RCC 7860 (cell line): ENCODE results near the gene CRYBA1.

Source experiments
- DNase-seq: peaks from one replicate; pipeline ENCODE4 v3.0.0-alpha.2; 2015; ENCODE audit warnings: low spot score
- FAIRE-seq: peaks from 2 replicates; lab custom pipeline; 2012; peaks lifted over from hg19 to GRCh38; lab: Jason Lieb, UNC

Gene CRYBA1

DNA sequence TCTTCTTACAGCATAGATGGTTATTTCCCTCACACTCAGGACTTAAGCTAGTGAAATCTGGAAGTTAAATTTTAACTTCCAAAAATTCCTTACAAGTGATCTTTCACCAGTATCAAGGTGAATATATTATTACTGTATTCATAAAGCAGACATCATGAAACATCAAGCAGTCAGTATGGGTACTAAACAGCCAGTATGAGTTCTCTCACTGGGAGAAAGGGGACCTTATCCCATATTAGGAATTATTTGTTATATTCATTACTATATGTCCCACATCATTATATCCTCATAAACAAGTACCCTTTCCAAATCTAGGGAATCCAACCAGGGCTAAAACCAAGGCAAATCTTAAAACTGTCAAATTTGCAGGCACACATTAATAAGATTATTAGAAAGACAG, 32.0 kb downstream of the CRYBA1 start:
- no peak for FAIRE-seq
- DNase-seq = no peak

DNA sequence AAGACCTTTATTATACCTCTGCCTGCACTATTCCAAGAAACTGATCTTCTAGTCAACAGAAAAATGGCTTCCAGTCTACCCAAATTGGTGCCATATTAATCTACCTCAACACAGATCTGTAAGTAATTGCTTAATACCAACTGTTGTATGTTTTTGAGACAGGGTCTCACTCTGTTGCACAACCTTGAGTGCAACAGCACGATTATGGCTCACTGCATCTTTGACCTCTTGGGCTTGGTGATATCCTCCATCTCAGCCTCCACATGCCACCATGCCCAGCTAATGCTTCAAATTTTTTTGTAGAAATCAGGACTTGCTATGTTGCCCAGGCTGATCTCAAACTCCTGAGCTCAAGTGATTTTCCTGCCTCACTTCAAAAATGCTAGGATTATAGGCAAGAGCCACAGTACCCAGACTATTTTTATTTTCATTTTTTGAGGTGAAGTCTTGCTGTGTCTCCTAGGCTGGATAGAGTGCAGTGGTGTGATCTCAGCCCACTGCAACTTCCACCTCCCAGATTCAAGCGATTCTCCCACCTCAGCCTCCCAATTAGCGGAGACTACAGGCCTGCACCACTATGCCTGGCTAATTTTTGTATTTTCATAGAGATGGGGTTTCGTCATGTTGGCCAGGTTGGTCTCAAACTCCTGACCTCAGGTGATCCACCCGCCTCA, 32.9 kb downstream of the CRYBA1 start:
- FAIRE-seq = no peak
- no peak for DNase-seq

- FAIRE-seq (no peak), DNase-seq (no peak)
These were observed 36.8 kb downstream of the CRYBA1 start for GRCh38 chr17:29283496-29283895.

DNA sequence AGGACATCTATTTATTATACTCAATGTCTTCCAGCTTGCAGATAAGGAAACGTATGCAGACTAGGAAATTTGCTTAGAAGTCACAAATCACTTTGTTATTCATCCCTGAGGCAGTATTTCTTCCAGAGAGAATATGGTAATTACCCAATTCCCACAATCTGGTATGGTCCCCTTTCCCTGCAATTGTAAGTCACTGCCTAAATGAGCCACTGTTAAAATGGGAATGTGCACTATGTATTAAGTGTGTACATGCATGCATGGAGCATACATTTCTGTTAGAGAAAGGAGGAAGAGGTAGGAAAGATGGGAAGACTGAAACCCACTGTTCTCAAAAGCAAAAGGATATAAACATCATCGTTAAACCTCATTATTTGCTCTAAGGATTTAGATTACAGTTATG, 37.3 kb downstream of the CRYBA1 start:
- FAIRE-seq = no peak

DNA sequence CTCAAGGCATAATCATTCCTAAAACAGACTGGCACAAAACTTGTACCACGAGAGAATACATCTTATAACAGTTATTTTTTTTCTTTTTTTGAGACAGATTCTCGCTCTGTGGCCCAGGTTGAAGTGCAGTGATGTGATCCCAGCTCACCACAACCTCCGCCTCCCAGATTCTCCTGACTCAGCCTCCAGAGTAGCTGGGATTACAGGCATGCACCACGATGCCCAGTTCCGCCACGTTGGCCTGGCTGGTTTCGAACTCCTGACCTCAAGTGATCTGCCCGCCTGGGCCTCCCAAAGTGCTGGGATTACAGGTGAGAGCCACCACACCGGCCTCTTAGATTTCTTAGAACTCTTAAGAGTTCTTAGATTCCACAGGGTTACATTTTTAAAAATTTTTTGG, 43.2 kb downstream of the CRYBA1 start:
- FAIRE-seq (no peak), DNase-seq (no peak)

More for the DNA sequence above, 37.3 kb downstream of the CRYBA1 start:
- DNase-seq = no peak

DNA sequence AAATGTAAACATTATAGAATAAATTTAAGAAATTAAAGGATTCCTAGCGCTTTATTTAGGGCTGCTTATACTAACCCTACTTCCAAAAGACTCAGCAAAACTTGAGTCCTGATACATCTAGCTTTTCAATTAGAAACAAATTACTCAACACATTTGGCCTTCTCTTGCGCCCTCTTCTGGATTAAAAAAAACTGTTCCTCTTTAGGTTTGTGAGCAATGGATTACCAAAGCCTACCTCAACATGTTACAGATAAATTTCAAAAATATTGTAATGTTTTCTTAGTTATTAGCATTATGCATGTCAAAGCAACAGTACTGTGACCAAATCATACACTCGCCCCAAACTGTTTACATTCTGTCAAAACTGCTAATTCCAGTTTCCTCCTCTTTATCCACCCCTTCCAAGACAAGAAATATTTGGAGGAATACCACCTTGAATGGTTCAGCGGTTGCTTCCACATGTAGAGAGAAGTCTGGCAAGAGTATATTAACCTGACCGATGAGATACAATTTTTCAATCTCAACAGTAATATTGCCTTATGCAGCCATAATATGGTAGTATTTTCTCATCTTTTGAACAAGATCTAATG, 44.6 kb downstream of the CRYBA1 start:
- FAIRE-seq (peak; percentile 77), DNase-seq (peak; percentile 56)

DNA sequence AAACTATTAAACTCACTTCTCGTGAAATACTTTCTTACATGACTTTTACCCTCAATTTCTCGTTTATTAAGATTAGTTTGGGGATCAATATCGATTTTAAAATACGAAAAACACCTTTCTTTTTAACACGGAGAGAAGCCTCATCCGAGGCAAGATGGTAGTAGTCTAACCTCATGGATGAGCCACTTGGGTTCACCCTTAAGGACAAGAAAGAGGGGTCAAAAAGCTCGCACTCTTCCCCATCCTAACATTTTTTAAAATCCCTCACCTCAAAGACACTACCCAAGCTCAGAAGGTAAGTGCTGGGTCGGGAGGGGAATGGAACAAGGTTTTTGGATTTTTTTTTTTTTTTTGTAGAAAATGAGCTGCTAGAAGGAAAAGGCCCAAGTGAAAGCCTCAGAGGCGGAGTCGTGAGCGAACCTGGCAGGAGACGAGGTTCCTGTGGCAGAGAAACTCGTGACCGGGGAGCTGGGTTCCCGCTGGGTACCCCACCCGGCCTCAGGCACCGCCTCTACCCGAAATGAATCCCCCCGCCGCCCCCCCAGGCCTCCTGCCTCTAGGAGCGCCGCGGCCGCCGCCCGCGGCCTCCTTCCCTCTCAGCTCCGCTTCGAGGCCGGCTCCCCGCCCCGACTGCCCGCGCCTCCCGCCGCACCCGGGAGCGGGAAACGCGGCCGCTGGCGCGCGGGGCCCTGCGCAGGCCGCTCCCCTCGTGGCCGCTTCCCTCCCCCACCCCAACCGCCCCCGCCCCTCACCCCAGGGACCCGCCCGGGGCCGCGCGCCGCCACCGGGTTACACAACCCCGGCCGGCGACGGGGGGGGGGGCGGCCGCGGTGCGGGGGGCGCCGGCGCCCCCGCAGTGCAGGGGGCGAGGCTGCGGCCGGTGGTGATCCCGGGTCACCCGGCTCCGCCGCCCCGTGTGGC, 45.7 kb downstream of the CRYBA1 start:
- no peak for FAIRE-seq
- no peak for DNase-seq

- DNase-seq = peak; percentile 50
- no peak for FAIRE-seq
These were observed 46.6 kb downstream of the CRYBA1 start for GRCh38 chr17:29292992-29293889.

GRCh38 chr17:29293890-29294579, 47.4 kb downstream of the CRYBA1 start, which contains the start of gene NUFIP2:
Gene NUFIP2 (minus strand): TSS chr17:29294148. CDS start chr17:29294059, 89 bp downstream.
- peak; percentile 95 for DNase-seq
- FAIRE-seq = peak; percentile 90

- FAIRE-seq = no peak
- no peak for DNase-seq
These were observed 47.9 kb downstream of the CRYBA1 start for GRCh38 chr17:29294580-29294900.

DNA sequence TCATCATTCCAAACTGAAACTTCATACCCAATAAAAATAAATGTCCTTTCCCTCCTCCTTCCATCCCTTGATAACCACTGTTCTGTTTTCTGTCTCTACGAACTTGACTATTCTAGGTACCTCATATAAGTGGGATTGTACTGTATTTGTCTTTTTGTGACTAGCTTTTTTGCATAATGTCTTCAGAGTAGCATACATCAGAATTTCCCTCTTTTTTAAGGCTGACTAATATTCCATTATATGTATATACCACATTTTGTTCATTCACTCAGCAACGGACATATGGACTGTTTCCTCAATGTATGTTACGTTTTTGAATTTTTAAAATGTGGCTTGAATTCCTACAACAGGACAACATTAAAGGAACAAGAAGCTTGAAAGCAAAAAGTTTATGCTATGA, 48.8 kb downstream of the CRYBA1 start:
- DNase-seq = no peak
- FAIRE-seq = no peak

DNA sequence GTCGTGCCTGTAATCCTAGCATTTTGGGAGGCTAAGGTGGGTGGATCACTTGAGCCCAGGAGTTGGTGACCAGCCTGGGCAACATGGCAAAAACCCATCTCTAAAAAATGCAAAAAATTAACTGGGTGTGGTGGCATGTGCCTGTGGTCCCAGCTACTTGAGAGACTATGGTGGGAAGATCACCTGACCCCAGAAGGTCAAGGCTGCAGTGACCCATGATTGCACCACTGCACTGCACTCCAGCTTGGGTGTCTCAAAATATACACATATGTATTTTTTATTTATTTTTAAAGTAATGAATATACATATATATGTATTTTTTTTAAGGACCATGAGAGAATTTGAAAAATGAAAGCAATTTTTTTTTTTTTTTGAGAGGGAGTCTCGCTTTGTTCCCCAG, 52.4 kb downstream of the CRYBA1 start:
- no peak for DNase-seq
- no peak for FAIRE-seq

DNA sequence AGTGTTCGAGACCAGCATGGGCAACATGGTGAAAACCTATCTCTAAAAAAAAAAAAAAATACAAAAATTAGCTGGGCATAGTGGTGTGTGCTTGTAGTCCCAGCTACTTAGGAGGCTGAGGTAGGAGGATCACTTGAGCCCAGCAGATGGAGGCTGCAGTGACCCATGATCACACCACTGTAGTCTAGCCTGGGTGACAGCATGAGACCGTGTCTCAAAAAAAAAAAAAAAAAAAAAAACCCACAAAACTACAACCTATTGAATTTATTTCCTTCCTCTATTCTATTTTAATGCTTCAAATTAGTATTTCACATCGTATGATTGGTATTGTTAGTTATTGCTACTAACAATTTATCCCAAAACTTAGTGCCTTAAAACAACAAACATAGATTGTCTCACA, 56.7 kb downstream of the CRYBA1 start:
- DNase-seq (no peak), FAIRE-seq (no peak)
